Occipital lobe (tissue), 2 donors: ENCODE measurements around the gene RNU1-2. TPM values are rescaled to one million over a fixed set of nuclear protein-coding genes. Genes with fewer than 3 reads are reported as not detected.
A peak's percentile ranks its signal among the peaks of the same experiment; 100 is the strongest.
"Not testable (repeated sequence)": the region's sequence is repeated elsewhere in the genome, so short reads cannot be mapped to it uniquely, and the experiment has no call there.

Experiments
- DNase-seq: peaks from one replicate; lab custom pipeline; 2025; lab: John Stamatoyannopoulos, UW
- total RNA-seq: library from RNA; depleted of rRNA; stranded (reverse); fragments of >200 nt; gene quantifications from one replicate; pipeline ENCODE4 v1.2.3, GENCODE V29; 2014

The RNU1-2 gene
- total RNA-seq, 1 donor from 2014 or later = under 0.01 TPM

GRCh38 chr1:16907870-16908758 is 12.3 kb downstream of the RNU1-2 start:
- DNase-seq = no peak

GRCh38 chr1:16911851-16912721 is 16.3 kb downstream of the RNU1-2 start:
- not testable (repeated sequence) for DNase-seq

GRCh38 chr1:16912742-16913141 is 17.0 kb downstream of the RNU1-2 start:
- not testable (repeated sequence) for DNase-seq

GRCh38 chr1:16913181-16913832 is 17.5 kb downstream of the RNU1-2 start:
- no peak for DNase-seq

GRCh38 chr1:16913833-16914662 is 18.3 kb downstream of the RNU1-2 start:
- peak; percentile 96 for DNase-seq

GRCh38 chr1:16914928-16915626 is 19.3 kb downstream of the RNU1-2 start:
- not testable (repeated sequence) for DNase-seq

GRCh38 chr1:16915627-16915973 is 19.8 kb downstream of the RNU1-2 start:
- peak; percentile 30 for DNase-seq

- DNase-seq = not testable (repeated sequence)
These were observed 20.5 kb downstream of the RNU1-2 start for GRCh38 chr1:16916036-16916880.

GRCh38 chr1:16918371-16918770 is 22.6 kb downstream of the RNU1-2 start:
- DNase-seq = no peak

GRCh38 chr1:16918936-16919665 is 23.3 kb downstream of the RNU1-2 start:
- DNase-seq = not testable (repeated sequence)

GRCh38 chr1:16920951-16921350 is 25.2 kb downstream of the RNU1-2 start:
- DNase-seq = no peak

- no peak for DNase-seq
These were observed 25.8 kb downstream of the RNU1-2 start, which contains the start of gene CROCC for GRCh38 chr1:16921391-16922185. Gene CROCC, plus strand, starts transcription at chr1:16921931. Its CDS starts 88 bp downstream, at chr1:16922019.

GRCh38 chr1:16922466-16922865 is 26.7 kb downstream of the RNU1-2 start:
- DNase-seq = no peak

- DNase-seq = no peak
These were observed 27.2 kb downstream of the RNU1-2 start for GRCh38 chr1:16922885-16923431.

- DNase-seq = no peak
These were observed 28.6 kb downstream of the RNU1-2 start for GRCh38 chr1:16924216-16924918.

GRCh38 chr1:16924919-16925477 is 29.2 kb downstream of the RNU1-2 start:
- no peak for DNase-seq
